Left renal pelvis (tissue), 4 donors: ENCODE measurements around the gene IGSF10. TPM values are rescaled to one million over a fixed set of nuclear protein-coding genes. Genes with fewer than 3 reads are reported as not detected.
"Not testable (repeated sequence)": the region's sequence is repeated elsewhere in the genome, so short reads cannot be mapped to it uniquely, and the experiment has no call there.

ENCODE experiments used
- DNase-seq, 4 donors: peaks; one replicate each; pipeline ENCODE4 v3.0.0-alpha.2; 2013; ENCODE audit warnings: low read depth in 4 of 4, low spot score in 3 of 4
- polyA plus RNA-seq, 4 donors: library from polyadenylated mRNA; unstranded; fragments of 120-200 nt; gene quantifications; one replicate each; pipeline ENCODE4 v1.2.1, GENCODE V29; 2013; ENCODE audit not compliant: insufficient read length in 4 of 4

Gene IGSF10
- polyA plus RNA-seq, result 1 to 10 TPM in 3 of 4 donors, under 1 TPM in 1; 0.89 to 2.9 (median 2.3) TPM

GRCh38 chr3:151460774-151461450, at the start of gene IGSF10:
Gene IGSF10 (minus strand): TSS chr3:151461061. CDS start chr3:151458709, 2,352 bp downstream.
- no peak for DNase-seq

- DNase-seq, result not testable (repeated sequence)
Observed at GRCh38 chr3:151509468-151510135, 48.7 kb upstream of the IGSF10 start.

GRCh38 chr3:151504606-151505005, 43.7 kb upstream of the IGSF10 start:
- DNase-seq, result no peak

GRCh38 chr3:151503074-151503473, 42.2 kb upstream of the IGSF10 start:
- DNase-seq, result no peak

- no peak for DNase-seq
Observed at GRCh38 chr3:151501923-151502632, 41.2 kb upstream of the IGSF10 start.

- no peak for DNase-seq
Observed at GRCh38 chr3:151501171-151501922, 40.5 kb upstream of the IGSF10 start.

- no peak for DNase-seq
Observed at GRCh38 chr3:151499168-151499567, 38.3 kb upstream of the IGSF10 start.

GRCh38 chr3:151491525-151491924, 30.7 kb upstream of the IGSF10 start:
- no peak for DNase-seq

- not testable (repeated sequence) for DNase-seq
Observed at GRCh38 chr3:151487833-151488232, 27.0 kb upstream of the IGSF10 start.

- DNase-seq, result no peak
Observed at GRCh38 chr3:151483961-151484520, 23.2 kb upstream of the IGSF10 start.

GRCh38 chr3:151483488-151483887, 22.6 kb upstream of the IGSF10 start:
- no peak for DNase-seq

- DNase-seq, result no peak
Observed at GRCh38 chr3:151480492-151480891, 19.6 kb upstream of the IGSF10 start.

- no peak for DNase-seq
Observed at GRCh38 chr3:151479452-151479851, 18.6 kb upstream of the IGSF10 start.

GRCh38 chr3:151478335-151478697, 17.5 kb upstream of the IGSF10 start:
- DNase-seq, result no peak

- DNase-seq, result no peak
Observed at GRCh38 chr3:151477591-151478334, 16.9 kb upstream of the IGSF10 start.

GRCh38 chr3:151476344-151477018, 15.6 kb upstream of the IGSF10 start:
- no peak for DNase-seq

- no peak for DNase-seq
Observed at GRCh38 chr3:151468284-151468917, 7.5 kb upstream of the IGSF10 start.

- no peak for DNase-seq
Observed at GRCh38 chr3:151467069-151467468, 6.2 kb upstream of the IGSF10 start.

- DNase-seq, result no peak
Observed at GRCh38 chr3:151462991-151463390, 2.1 kb upstream of the IGSF10 start.
